Activated CD8-positive, alpha-beta T cell treated with anti-CD3 and anti-CD28 coated beads for 36 hours (primary cell): ENCODE results near the gene ARAP3. TPM values are rescaled to one million over a fixed set of nuclear protein-coding genes. Genes with fewer than 3 reads are reported as not detected.

Source experiments
- ATAC-seq: fragments of 200-7000 bp; cut with Tn5 transposase; one replicate; pipeline ENCODE4 v1.10.0; 2021; ENCODE audit warnings: mild to moderate bottlenecking, moderate library complexity
- CTCF ChIA-PET: fragments of 350-600 bp; sonication (Branson Sonifier 250); formaldehyde crosslinking; loops from one replicate; lab custom pipeline; 2021; ENCODE audit warnings: antibody characterized with exemption; lab: Charles Lee
- POLR2A ChIA-PET: fragments of 350-600 bp; sonication (Branson Sonifier 250); formaldehyde crosslinking; loops from one replicate; lab custom pipeline; 2021; ENCODE audit warnings: antibody characterized with exemption; lab: Charles Lee
- DNase-seq: peaks from one replicate; pipeline ENCODE4 v3.0.0-alpha.2; 2020
- H3K27ac Mint-ChIP-seq: one replicate; pipeline ENCODE4 v1.8.0; 2021; ENCODE audit warnings: mild to moderate bottlenecking, mixed read lengths
- H3K27me3 Mint-ChIP-seq: one replicate; pipeline ENCODE4 v1.8.0; 2021; ENCODE audit warnings: mixed read lengths
- H3K36me3 Mint-ChIP-seq: one replicate; pipeline ENCODE4 v1.8.0; 2021; ENCODE audit warnings: low read depth, mixed read lengths
- H3K4me1 Mint-ChIP-seq: one replicate; pipeline ENCODE4 v1.8.0; 2021; ENCODE audit warnings: low read depth, mixed read lengths
- H3K4me3 Mint-ChIP-seq: one replicate; pipeline ENCODE4 v1.8.0; 2021; ENCODE audit warnings: mild to moderate bottlenecking, moderate library complexity, mixed read lengths
- H3K9me3 Mint-ChIP-seq: one replicate; pipeline ENCODE4 v1.8.0; 2021; ENCODE audit warnings: mixed read lengths
- intact Hi-C: fragments of 100-400 bp; cut with micrococcal nuclease; formaldehyde crosslinking; loops from one replicate; pipeline ENCODE4 v1.10.0; 2022
- total RNA-seq, 2 experiments: library from RNA; stranded (reverse); gene quantifications; one replicate each; pipeline ENCODE4 v1.2.3, GENCODE V29; 2021
- TF ChIP-seq, protein P1 (sequence below): fragments of 200-600 bp; IDR thresholded peaks from one replicate; pipeline ENCODE4 v1.8.0; 2022; ENCODE audit warnings: antibody characterized with exemption, mild to moderate bottlenecking

The ARAP3 gene
- total RNA-seq, 2 experiments from 2014 or later = 5.9 to 7.2 TPM

DNA sequence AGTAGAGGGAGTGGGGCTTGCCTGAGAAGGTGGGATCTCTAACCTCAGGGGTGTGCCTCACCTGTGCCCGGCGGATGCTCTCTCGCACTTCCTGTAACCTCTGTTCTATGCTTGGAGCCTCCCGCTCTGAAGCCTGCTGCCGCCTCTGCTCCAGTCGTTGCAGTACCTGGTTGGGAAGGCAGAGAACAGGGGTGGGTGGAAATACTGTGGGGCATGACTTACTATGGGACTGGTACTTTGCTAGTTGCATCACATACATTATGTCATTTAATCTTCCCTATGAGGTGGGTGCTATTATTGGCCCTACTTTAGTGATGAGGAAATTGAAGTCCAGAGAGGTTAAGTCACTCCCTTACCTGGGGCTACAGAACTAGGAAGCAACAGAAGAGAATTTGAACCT is 36.0 kb downstream of the ARAP3 start:
- no peak for ATAC-seq
- Mint-ChIP-seq H3K4me3 (no peak overlapping the region), H3K36me3 (peaks cover 10% of the 10 kb centered on the region), H3K9me3 (no peaks in the 10 kb centered on the region), H3K4me1 (peaks cover 30% of the 10 kb centered on the region), H3K27ac (no peak overlapping the region), H3K27me3 (no peaks in the 10 kb centered on the region)
- TF ChIP-seq, protein P1, sequence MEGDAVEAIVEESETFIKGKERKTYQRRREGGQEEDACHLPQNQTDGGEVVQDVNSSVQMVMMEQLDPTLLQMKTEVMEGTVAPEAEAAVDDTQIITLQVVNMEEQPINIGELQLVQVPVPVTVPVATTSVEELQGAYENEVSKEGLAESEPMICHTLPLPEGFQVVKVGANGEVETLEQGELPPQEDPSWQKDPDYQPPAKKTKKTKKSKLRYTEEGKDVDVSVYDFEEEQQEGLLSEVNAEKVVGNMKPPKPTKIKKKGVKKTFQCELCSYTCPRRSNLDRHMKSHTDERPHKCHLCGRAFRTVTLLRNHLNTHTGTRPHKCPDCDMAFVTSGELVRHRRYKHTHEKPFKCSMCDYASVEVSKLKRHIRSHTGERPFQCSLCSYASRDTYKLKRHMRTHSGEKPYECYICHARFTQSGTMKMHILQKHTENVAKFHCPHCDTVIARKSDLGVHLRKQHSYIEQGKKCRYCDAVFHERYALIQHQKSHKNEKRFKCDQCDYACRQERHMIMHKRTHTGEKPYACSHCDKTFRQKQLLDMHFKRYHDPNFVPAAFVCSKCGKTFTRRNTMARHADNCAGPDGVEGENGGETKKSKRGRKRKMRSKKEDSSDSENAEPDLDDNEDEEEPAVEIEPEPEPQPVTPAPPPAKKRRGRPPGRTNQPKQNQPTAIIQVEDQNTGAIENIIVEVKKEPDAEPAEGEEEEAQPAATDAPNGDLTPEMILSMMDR = no peak
- POLR2A ChIA-PET = interaction anchor here (0.8 to 3.8 kb wide), 4 partner anchors 9 to 20 kb away, joined by 3 to 27 read pairs (median 4); partner anchors contain the start of genes HDAC3 and RELL2
- no peak for DNase-seq
- intact Hi-C loops = no loop called here
- CTCF ChIA-PET = interaction anchor here (1.2 to 1.7 kb wide), 3 partner anchors 19 to 79 kb away, joined by 4 to 6 read pairs (median 5); no protein-coding TSS in a partner anchor

DNA sequence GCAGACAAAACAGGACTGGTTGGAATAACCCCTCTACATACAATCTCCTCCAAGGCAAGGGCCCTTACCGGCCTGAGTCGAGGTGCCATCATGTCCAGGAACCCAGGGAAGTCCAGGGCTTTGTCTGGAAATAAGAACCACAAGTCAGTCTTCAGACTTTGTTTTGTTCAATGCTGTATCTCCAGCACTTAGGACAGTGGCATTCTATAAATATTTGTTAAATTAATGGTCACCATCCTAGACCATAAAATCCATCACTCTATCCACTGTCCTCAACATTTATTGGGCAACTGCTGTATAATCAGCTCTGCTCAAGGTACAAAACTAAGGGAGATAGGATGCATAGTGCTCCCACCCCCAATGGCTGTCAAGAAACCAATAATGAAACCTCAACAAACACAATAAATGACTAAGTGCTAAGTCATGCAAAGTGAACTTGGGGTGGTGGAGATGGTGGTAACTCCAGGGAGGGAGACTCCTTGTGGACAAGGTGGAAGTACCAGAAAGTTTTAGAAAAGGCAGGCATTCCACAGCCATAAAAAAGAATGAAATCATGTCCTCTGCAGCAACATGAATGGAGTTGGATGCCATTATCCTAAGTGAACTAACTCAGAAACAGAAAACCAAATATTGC is 40.3 kb downstream of the ARAP3 start:
- peak; percentile 35 for ATAC-seq
- H3K36me3 Mint-ChIP-seq = peaks cover 30% of the 10 kb centered on the region
- no peaks in the 10 kb centered on the region for H3K9me3 Mint-ChIP-seq
- H3K4me3 Mint-ChIP-seq = no peak overlapping the region
- intact Hi-C loops = no loop called here
- no peaks in the 10 kb centered on the region for H3K27me3 Mint-ChIP-seq
- peak overlapping the region; percentile 72 for H3K27ac Mint-ChIP-seq
- peaks cover 26% of the 10 kb centered on the region for H3K4me1 Mint-ChIP-seq
- peak; percentile 27 for DNase-seq
- POLR2A ChIA-PET = interaction anchor here (1.1 to 1.6 kb wide), 5 partner anchors 9 to 24 kb away, joined by 3 to 5 read pairs (median 5); partner anchors contain the start of gene FCHSD1
- TF ChIP-seq, protein P1 = peak; percentile 36
- CTCF ChIA-PET = interaction anchor here (1.0 to 4.0 kb wide), 8 partner anchors 10 to 52 kb away, joined by 4 to 24 read pairs (median 4); partner anchors contain the start of genes DIAPH1 and FCHSD1

DNA sequence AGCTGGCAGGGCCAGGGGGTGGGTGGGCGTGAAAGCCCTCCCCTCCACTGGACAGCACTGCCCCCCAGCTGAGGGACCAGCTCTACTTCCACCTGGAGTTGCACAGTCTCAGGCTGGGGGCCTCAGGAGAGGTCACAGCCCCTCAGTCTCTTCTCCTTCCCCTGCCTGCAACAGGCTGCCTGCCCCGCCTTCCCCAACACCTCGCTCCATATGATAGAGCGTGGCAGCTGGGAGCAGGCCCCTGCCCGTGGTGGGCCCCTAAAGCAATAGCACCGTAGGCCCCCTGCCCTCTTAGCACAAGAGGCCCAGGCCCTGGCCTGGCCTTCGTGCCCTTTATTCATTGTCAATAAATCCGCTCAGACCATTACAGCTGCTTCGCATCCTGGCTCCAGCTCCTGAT is 41.3 kb downstream of the ARAP3 start:
- Mint-ChIP-seq H3K36me3 (peaks cover 35% of the 10 kb centered on the region), H3K4me3 (no peak overlapping the region), H3K27ac (peak overlapping the region; percentile 22)

DNA sequence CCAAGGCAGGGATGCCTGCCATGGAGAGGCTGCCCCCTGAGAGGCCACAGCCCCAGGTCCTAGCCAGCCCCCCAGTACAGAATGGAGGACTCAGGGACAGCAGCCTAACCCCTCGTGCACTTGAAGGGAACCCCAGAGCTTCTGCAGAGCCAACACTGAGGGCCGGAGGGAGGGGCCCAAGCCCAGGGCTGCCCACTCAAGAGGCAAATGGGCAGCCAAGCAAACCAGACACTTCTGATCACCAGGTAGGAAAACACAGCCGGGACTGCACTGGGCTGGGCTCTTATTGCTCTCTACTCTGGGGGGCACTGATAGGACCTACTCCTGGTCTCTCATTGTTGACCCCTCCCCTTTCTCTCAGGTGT is 42.0 kb downstream of the ARAP3 start:
- intact Hi-C loops = no loop called here
- Mint-ChIP-seq H3K4me3 (no peak overlapping the region), H3K9me3 (no peaks in the 10 kb centered on the region), H3K27me3 (no peaks in the 10 kb centered on the region), H3K36me3 (peaks cover 40% of the 10 kb centered on the region), H3K4me1 (peaks cover 38% of the 10 kb centered on the region), H3K27ac (no peak overlapping the region)
- ATAC-seq = no peak
- TF ChIP-seq, protein P1 = no peak
- no peak for DNase-seq
- CTCF ChIA-PET = interaction anchor here (0.8 to 4.0 kb wide), 2 partner anchors 11 to 48 kb away, joined by 3 to 24 read pairs; partner anchors contain the start of gene FCHSD1
- POLR2A ChIA-PET = interaction anchor here (1.0 to 6.5 kb wide), 3 partner anchors 9 to 48 kb away, joined by 4 to 28 read pairs (median 5); partner anchors contain the start of gene FCHSD1

More for the DNA sequence above, 41.3 kb downstream of the ARAP3 start:
- ChIA-PET CTCF (interaction anchor here (0.8 to 4.0 kb wide), 4 partner anchors 9 to 49 kb away, joined by 3 to 24 read pairs (median 4); partner anchors contain the start of gene FCHSD1), POLR2A (interaction anchor here (1.0 to 1.6 kb wide), 4 partner anchors 9 to 21 kb away, joined by 3 to 5 read pairs (median 4); partner anchors contain the start of gene FCHSD1)
- Mint-ChIP-seq H3K9me3 (no peaks in the 10 kb centered on the region), H3K27me3 (no peaks in the 10 kb centered on the region), H3K4me1 (peaks cover 31% of the 10 kb centered on the region)
- intact Hi-C loops = no loop called here
- no peak for ATAC-seq
- TF ChIP-seq, protein P1 = no peak
- DNase-seq = no peak
